NCI-H345 treated with DMSO at 0.1 percent for 48 hours (cell line): Measurements from ENCODE around the gene SUCNR1.
"Not testable (repeated sequence)": the region's sequence is repeated elsewhere in the genome, so short reads cannot be mapped to it uniquely, and the experiment has no call there.

ENCODE experiments used
- DNase-seq: peaks from one replicate; lab custom pipeline; 2025; ENCODE audit not compliant: unreplicated experiment; lab: John Stamatoyannopoulos, UW

SUCNR1 gene

DNA sequence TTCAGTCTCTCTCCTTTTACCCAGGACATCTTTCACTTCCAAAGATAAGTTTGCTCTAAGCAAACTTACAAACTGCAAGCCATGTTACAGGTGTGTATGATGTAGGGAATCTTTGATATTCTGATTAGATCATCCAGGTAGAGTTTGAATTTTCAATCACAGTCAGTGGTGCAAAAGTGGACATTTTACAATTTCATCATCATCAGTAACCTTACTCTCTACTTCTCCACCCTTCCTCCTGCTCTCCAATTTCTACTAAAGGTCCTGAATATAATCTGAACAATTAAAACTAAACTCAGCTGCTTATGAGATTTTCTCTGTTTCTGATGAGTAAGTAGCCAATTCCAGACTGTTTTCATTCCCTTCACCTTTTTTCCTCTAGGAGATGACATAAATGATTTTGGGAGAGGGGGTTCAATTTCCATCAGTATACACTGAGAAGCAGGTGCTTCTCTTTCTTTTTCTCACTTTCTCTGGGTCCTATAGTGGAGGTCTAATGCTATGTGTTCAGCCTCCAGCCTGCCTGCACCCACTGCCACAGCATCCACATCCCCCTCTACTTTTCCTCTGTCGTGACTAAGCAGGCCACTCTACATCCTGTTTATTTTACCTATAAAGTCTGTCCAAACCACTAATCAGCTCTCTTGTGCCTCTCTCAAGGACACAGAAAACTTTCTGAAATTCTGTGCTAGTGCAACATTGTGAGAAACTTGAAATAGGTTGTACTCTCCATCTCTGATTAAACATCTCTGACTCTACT is 27.6 kb downstream of the SUCNR1 start:
- DNase-seq: no peak

DNA sequence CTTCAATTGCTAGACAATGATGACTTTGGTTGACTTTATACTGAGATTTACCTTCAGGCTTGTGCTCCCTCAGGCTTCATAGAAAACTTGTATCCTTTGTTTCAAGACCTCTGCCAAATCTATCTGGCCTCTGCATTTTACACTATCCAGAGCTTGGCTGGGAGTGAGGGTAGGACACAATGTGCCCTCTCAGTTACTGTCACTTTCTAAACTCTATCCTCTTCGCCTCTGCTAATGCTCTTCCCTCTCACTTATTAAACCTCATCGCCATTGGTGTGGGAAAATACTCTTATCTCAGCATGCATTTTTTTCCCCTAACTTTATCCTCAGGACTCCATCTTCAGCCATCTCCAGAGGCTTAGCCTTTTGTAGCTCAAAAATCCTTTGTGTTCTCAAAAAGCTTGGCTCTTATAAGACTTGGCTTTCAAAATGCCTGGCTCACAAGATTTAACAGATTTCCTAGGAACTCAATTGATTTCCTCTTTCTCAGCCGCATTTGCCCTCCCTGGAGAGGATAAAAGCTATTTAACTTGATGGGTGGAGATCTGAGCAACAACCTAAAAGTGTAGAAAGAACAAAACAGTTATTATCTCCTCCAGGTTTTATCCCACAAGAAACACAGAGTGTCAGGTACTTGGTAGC is 28.3 kb downstream of the SUCNR1 start:
- DNase-seq: no peak

DNA sequence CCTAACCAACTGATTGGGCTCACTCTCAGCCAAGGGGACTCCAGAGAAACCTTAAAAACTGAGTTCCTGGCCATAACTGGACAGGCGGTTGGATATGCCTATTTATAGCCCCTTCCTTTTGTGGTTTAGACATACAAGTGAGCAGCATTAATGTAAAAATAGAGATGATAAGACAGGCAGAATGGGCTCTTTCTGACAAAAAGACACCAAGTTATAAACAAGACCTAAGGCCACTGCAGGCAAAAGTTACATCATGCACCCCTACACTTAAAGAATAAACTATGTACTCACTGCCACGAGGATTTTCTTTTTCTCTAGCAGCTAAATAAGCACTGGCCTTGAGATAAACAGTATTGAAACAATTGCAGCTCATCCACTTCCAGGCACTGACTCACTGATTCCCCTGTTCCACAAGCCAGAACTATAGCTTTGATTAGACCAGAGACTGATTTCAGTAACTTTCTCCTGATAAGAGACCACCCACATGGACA is 30.1 kb downstream of the SUCNR1 start:
- no peak for DNase-seq

DNA sequence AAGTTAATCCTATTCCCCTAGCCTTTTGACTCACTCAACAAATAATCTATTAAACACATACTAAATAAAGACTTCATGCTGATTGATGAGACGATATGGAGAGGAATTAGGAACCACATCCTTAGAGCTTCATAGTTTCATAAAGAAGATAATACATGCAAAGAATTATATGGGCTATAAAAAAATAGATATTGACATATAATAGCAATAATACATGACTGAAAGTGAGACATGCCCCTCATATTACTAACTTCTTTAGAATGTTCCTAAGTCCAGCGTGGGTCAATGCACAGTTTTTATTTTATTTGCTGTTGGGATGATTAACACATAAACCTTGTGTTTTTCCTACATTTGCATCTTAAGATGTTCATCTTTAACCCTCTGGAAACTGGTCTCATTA is 32.2 kb downstream of the SUCNR1 start:
- no peak for DNase-seq

DNA sequence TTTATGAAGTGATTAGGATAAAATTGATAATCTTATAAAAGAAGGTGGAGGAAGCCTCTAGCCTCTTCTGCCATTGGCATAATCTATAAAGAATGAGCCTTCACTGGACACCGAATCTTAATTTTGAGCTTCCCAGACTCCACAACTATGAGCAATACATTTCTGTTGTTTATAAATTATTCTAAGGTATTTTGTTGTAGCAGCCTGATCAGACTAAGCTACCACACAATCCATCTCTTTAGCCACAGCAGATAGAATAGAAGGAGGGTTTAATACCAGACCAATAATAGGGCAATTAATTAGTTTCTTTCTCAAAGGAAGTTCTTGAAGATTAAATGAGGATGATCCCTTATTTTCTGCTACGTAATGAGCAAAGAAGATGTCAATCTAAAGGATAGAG is 33.3 kb downstream of the SUCNR1 start:
- no peak for DNase-seq

DNA sequence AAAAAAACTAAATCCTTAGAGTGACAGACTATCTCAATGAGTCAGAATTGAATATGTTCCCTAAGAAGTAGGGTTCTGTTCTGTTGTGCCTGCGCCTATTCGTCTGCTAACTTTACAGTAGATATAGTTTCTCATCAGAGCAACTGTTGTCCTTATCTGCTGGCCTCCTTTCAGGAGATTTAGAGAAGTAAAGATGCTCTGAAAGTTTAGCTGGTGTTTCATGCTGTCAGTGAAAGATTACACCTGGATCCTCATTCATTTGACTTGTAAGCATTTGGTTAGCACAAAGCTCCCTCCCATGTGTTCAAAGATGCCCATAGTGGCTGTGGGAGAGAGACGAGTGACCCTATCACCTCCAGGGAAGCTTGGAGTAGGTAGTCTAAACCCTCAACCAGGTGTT is 35.0 kb downstream of the SUCNR1 start:
- DNase-seq: no peak

DNA sequence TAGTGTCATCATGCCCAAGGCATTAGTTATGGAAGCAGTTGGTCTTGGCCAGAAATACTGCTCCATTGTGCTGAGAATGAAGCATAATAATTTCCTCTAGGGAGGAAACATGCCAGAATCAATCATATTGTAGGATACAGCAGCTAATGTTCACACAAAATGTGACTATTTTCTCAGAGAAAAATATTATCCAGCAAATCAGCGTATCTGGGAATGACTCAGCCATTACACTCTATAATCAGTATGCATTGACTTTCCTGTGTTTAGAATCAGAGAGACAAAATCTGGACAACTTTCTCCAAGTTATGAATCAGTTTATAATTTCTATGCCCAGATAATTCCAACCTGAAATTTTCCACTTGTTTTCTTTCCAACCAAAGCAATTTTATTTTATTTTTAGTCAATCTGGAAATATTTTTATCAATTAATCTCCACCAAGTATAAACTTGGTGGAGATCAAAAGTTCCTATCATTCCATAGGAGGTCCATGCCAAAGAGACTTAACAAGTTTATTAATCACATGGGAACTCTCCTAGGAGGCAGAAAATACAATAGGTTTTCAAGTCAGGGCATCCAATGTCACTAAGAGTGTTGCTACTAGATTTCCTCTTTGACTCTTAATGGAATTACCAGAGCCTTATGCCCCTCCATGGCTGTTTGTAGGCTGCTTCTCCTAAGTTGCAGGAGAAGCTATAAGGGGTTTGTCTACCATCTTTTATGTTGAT is 36.4 kb downstream of the SUCNR1 start:
- no peak for DNase-seq

DNA sequence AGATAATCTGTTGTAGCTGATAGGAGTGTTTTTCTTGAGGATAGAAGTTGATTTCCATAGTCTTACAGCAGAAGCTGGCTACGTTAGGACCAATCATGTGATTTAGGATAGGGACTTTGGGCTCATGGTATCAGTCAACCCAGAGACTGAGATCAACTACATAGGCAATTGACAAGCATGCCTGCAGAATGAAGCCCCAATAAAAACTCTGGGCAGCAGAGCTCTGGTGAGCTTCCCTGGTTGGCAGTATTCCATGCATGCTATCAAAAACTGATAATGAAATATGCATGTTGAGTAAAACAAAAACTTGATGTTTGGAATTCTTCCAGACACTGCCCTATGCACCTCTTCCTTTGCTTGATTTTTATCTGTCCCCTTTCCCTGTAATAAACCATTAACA is 38.0 kb downstream of the SUCNR1 start:
- DNase-seq: no peak

DNA sequence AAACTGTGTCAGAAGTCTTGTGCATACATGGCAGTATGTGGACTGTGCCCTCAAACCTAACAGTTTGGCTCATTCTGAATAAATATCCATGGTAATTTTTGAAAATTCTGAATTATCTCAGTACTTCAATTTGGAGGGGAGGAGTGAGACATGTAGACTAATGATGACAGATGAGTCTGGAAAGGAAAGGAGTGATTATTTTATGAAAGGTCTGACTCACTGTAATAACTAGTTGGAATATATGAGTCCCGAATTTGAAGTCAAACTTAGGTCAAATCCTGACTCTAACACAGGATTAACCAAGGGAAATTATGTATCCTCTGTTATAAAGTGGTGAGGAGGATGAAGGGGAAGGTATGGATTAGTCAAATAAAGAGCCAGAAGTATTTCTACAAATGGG is 38.6 kb downstream of the SUCNR1 start:
- no peak for DNase-seq

DNA sequence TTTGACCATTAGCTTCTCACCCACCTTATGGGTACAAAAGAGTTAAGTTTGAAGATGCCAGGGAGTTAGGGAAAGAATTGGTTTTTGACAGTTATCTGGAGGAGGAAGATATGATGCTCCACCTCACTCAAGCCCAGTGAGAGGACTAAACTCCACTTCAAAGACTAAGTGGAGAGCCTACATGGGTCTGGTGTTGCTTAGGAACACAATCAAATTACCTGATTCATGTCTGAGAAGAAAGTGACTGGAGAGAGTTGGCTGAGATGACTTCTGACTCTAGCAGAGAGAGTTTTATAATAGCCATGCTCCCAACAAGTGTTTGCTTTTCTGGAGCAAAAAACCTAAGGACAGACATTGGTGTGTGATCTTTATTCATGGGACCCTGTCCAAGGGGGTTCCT is 43.3 kb downstream of the SUCNR1 start:
- no peak for DNase-seq

DNA sequence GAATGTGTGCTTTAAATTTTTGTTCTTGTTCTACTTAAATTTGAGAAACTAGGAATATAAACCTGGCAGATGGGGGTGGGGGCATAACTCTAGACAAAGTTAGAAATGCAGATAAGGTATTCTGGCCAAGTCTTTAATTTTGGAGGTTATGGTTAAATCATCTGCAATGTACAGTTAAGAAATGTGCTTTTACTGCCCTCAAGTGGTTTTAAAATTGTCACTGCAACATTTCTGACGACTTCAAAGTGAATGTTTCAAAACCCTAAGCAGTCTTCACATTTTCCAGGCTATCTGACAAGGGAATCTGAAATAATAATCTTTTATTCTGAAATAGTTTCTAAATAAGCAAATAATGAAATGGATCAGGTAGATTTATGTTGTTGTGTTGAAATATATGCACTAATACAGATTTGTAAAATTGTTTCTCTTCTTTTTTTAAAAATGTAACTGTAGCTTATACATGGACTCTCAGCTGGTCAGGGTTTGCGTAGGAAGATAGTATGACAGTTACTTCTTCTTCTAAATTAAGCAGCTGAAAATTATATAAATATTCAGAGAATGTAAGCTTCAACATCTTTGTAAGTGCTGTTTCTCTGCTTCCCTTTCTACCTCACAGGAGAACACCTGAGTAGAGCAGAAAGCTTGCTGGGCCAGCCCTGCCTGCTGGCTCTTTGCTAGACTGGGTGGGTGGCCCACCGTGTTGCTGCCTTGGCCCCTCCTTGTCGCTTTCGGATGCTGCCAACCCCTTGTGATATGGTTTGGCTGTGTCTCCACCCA is 45.0 kb downstream of the SUCNR1 start:
- no peak for DNase-seq

DNA sequence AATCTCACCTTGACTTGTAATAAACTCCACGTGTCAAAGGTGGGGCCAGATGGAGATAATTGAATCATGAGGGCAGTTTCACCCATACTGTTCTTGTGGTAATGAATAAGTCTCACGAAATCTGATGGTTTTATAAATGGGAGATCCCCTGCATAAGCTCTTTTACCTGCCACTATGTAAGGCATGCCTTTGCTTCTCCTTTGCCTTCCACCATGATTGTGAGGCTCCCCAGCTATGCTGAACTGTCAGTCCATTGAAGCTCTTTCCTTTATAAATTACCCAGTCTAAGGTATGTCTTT is 45.5 kb downstream of the SUCNR1 start:
- DNase-seq: no peak

DNA sequence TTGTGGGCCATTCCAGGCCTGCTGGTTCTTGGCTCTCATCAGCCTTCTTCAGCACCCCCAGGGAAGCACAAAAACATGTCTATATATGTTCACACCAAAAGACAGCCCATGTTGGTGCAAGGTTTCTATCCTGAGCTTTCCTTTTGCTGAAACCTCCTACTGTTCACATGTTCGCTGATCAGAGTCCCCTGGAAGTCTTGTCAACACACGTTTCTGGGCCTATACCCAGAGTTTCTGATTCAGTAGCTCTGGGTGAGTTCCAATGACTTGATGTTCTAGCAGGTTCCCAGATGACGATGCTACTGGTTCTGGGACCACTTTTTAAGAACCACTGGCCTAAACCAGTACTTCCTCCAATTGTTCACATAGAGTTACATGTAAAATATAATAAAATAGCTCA is 46.0 kb downstream of the SUCNR1 start:
- DNase-seq: no peak

DNA sequence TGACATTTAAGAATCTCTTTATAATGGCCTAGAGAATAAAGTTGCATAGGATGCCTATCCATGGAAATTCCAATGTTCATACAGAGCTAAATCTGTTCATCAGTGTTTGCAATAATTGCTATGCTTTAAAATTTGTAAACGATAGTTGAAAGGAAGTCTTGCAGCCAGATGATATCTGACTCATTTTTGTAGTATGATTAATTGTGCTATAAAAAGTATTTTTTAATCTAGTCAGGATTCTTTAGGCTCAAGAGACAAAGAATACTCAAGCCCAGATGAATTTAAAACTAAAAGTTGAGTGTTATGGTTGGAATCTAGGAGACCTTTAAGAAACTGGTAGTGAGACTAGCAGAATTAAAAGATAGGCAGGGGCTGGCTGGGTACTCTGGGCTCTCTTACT is 50.5 kb downstream of the SUCNR1 start:
- DNase-seq: no peak

DNA sequence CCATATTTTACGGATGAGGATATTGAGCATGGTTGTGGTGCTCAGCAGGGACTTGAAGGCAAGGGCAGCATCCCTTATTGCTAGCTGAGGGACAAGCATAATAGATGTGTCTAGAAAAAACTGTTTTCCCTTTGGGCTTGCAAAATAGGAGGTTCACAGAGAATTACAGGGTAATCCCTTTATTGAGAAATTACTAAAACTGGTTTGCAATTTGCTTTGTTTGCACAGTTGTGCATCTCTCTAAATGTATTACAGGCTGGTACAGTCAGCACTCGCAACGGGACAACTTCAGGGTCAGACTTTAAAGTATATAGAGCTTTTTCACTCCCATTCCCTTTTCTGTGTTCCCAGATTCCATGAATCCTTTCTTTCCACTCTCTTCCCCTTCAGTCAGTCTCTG is 51.3 kb downstream of the SUCNR1 start:
- no peak for DNase-seq

DNA sequence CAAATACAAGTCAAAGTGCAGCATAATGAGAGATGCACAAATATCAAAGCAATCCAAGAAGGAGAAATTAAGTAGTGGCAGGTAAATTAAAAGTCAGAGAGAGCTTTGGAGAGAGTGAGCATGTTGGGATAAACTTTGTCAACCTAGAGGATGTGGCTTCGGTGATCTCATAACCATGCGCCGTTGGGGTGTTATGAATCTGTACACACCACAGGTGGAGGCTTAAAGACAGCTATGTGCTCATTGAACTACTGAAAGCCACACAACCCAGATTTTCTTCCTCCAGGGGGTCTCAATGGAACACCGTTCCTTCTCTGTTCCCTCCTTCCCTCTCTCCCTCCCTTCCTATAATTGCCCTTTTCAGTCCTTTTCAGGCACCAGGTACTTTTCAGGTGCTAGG is 52.0 kb downstream of the SUCNR1 start:
- DNase-seq: no peak

DNA sequence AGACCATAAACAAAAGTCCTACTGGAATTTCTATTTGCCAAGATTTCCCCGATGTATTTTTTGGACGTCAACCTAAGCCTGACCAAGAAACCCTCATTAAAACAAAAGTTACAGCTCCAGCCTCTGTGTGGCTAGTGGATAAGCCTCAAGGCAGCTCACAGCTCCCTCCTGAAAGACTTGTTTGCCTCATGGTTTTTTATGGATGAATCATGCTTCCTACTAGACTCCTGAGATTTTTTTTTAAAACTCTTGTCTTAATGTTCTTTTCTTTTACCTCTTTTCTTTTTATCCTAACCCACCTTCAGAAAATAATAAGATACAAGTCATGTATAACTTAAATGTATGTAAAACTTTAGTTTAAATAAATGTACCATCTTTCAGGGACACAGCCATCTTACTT is 52.4 kb downstream of the SUCNR1 start:
- DNase-seq: no peak

DNA sequence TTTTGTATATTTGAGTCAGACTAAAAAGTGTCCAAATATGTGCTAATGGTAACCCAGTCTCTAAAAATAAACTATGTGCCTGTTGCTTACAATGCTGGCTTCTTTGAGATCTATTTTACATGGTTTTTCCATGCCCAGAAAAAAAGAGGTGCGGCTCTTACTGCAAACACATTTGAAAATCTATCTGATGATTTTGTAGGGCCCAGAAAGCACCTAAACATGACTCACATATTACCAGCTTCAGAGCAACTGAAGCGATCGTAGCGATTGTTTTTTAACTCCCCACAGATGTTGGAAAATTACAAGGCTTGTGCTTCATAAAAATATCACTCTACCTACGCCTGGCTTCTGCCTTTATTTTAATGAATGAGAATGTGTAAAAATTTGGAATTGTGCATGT is 53.5 kb downstream of the SUCNR1 start:
- DNase-seq: no peak

DNA sequence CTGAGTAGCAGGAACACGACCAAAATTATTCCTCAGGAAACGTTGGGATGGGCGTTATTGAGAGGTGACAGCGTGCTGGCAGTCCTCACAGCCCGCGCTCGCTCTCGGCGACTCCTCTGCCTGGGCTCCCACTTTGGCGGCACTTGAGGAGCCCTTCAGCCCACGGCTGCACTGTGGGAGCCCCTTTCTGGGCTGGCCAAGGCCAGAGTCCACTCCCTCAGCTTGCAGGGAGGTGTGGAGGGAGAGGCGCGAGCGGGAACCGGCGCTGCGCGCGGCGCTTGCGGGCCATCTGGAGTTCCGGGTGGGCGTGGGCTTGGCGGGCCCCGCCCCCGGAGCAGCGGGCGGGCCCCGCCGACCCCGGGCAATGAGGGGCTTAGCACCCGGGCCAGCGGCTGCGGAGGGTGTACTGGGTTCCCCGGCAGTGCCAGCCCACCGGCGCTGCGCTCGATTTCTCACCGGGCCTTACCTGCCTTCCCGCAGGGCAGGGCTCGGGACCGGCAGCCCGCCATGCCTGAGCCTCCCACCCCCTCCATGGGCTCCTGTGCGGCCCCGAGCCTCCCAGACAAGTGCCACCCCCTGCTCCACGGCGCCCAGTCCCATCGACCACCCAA is 54.6 kb downstream of the SUCNR1 start:
- not testable (repeated sequence) for DNase-seq

DNA sequence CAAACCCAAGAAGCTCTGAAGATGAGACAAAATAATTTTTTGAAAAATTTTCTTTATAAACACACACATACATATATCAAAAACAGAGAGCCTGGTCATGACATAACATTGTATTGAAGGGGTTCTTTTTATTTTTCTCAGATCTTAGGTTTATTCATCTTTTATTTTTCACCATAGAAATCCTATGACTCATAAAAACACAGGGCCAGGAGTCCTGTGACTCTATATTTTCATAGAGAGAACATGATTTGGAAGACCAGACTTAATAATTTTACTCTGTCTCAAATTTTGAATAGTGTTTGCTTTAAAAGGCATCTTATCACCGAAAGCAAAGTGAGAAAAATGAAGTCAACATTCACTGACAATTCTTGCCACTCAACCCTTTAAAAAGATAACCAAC is 57.7 kb downstream of the SUCNR1 start:
- no peak for DNase-seq

DNA sequence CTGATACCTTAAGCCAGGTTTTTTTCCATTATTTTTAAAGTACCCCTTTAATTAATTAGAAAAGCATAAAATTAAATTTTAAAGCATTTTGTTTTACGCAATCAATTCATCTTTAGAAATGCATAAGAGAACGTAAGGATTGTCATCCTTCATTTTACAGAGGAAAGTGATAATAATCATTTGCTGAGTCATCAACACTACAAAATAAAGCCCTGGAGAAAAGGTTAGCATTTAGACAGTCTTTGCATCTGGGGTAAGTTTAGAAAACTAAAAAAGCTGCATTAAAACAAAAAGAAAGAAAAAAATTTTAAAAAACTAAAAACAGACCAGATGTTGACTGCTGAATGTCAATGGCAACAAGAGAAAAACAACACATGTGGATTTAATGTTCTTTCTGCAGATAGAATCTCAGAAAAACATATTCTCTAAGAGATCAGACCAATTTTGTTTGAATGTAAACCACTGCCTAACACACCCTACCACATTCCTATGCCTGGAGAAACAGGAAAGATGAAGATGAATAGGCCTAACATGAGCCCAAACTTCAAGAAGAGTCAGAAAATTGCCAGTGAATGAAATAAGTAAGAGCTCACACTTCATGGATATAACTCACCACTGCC is 59.9 kb downstream of the SUCNR1 start:
- no peak for DNase-seq
